Activated T-cell treated with anti-CD3 and anti-CD28 coated beads, Interleukin-2, amount 50 U/mL, for 72 hours (primary cell): Measurements from ENCODE around the gene CIB4. TPM values are rescaled to one million over a fixed set of nuclear protein-coding genes. Genes with fewer than 3 reads are reported as not detected.

Experiments used
- ATAC-seq, 2 donors: fragments of 150-1000 bp; cut with Tn5 transposase; replicated peaks in 1 of 2; 2 replicates each; pipeline ENCODE4 v1.10.0; 2021; ENCODE audit warnings: moderate library complexity in 2 of 2, mild to moderate bottlenecking in 1 of 2
- DNase-seq, 2 donors: peaks; one replicate each; pipeline ENCODE4 v3.0.0; 2021 to 2022; ENCODE audit warnings: mixed read lengths in 1 of 2
- H3K27ac Mint-ChIP-seq: one replicate; pipeline ENCODE4 v1.8.0; 2022; ENCODE audit warnings: mild to moderate bottlenecking, moderate library complexity, mixed read lengths
- H3K27me3 Mint-ChIP-seq: one replicate; pipeline ENCODE4 v1.8.0; 2022; ENCODE audit warnings: low read depth, mixed read lengths
- H3K36me3 Mint-ChIP-seq, 2 donors: one replicate each; pipeline ENCODE4 v1.8.0; 2022; ENCODE audit warnings: mixed read lengths in 2 of 2, mild to moderate bottlenecking in 1 of 2; ENCODE audit not compliant: insufficient read depth in 2 of 2
- H3K4me1 Mint-ChIP-seq: one replicate; pipeline ENCODE4 v1.8.0; 2022; ENCODE audit warnings: low read depth, mixed read lengths
- H3K4me3 Mint-ChIP-seq, 2 donors: one replicate each; pipeline ENCODE4 v1.8.0; 2022; ENCODE audit warnings: mild to moderate bottlenecking in 2 of 2, mixed read lengths in 2 of 2, moderate library complexity in 2 of 2
- H3K9me3 Mint-ChIP-seq, 2 donors: one replicate each; pipeline ENCODE4 v1.8.0; 2022; ENCODE audit warnings: mixed read lengths in 2 of 2
- total RNA-seq, 2 donors: library from RNA; stranded (reverse); gene quantifications; one replicate each; pipeline ENCODE4 v1.2.3, GENCODE V29; 2022

The CIB4 gene
- total RNA-seq, 2 donors from 2014 or later, result not detected

GRCh38 chr2:26552641-26553374 lies 88.4 kb downstream of the CIB4 start:
- no peaks in the 10 kb centered on the region for H3K4me1 Mint-ChIP-seq
- ATAC-seq, result no peak
- no peaks in the 10 kb centered on the region for H3K9me3 Mint-ChIP-seq
- no peak overlapping the region for H3K27ac Mint-ChIP-seq
- no peaks in the 10 kb centered on the region for H3K36me3 Mint-ChIP-seq
- peaks cover 16% of the 10 kb centered on the region for H3K27me3 Mint-ChIP-seq
- no peak overlapping the region for H3K4me3 Mint-ChIP-seq
- no peak for DNase-seq

- no peak overlapping the region for H3K27ac Mint-ChIP-seq
- no peaks in the 10 kb centered on the region for H3K36me3 Mint-ChIP-seq
- H3K4me1 Mint-ChIP-seq, result no peaks in the 10 kb centered on the region
- no peak overlapping the region for H3K4me3 Mint-ChIP-seq
- ATAC-seq (no peak), DNase-seq (no peak)
- H3K27me3 Mint-ChIP-seq, result peaks cover 10% of the 10 kb centered on the region
- no peaks in the 10 kb centered on the region for H3K9me3 Mint-ChIP-seq
These were observed 90.7 kb downstream of the CIB4 start for GRCh38 chr2:26550276-26551015.

GRCh38 chr2:26542676-26543505 lies 98.3 kb downstream of the CIB4 start:
- Mint-ChIP-seq H3K27me3 (peaks cover 18% of the 10 kb centered on the region), H3K4me3 (no peak overlapping the region), H3K4me1 (no peaks in the 10 kb centered on the region), H3K27ac (no peak overlapping the region), H3K36me3 (no peaks in the 10 kb centered on the region), H3K9me3 (no peaks in the 10 kb centered on the region)
- ATAC-seq, result no peak
- no peak for DNase-seq

- H3K27me3 Mint-ChIP-seq, result peaks cover 18% of the 10 kb centered on the region
- H3K36me3 Mint-ChIP-seq, result no peaks in the 10 kb centered on the region
- ATAC-seq (no peak), DNase-seq (no peak)
- no peak overlapping the region for H3K4me3 Mint-ChIP-seq
- H3K27ac Mint-ChIP-seq, result no peak overlapping the region
- H3K4me1 Mint-ChIP-seq, result no peaks in the 10 kb centered on the region
- no peaks in the 10 kb centered on the region for H3K9me3 Mint-ChIP-seq
These were observed 99.0 kb downstream of the CIB4 start for GRCh38 chr2:26542194-26542455.

- H3K27me3 Mint-ChIP-seq, result peaks cover 18% of the 10 kb centered on the region
- no peak for DNase-seq
- ATAC-seq, result no peak
These were observed 99.6 kb downstream of the CIB4 start for GRCh38 chr2:26541401-26542193.

GRCh38 chr2:26540961-26541360 lies 100.2 kb downstream of the CIB4 start:
- no peaks in the 10 kb centered on the region for H3K4me1 Mint-ChIP-seq
- no peak overlapping the region for H3K27ac Mint-ChIP-seq
- no peak for ATAC-seq
- no peak for DNase-seq
- peaks cover 18% of the 10 kb centered on the region for H3K27me3 Mint-ChIP-seq
- H3K4me3 Mint-ChIP-seq, result no peak overlapping the region
- H3K9me3 Mint-ChIP-seq, result no peaks in the 10 kb centered on the region
- H3K36me3 Mint-ChIP-seq, result no peaks in the 10 kb centered on the region

More at GRCh38 chr2:26541401-26542193, 99.6 kb downstream of the CIB4 start:
- Mint-ChIP-seq H3K4me3 (no peak overlapping the region), H3K4me1 (no peaks in the 10 kb centered on the region), H3K9me3 (no peaks in the 10 kb centered on the region), H3K36me3 (no peaks in the 10 kb centered on the region), H3K27ac (no peak overlapping the region)

GRCh38 chr2:26540306-26540705 lies 100.9 kb downstream of the CIB4 start:
- DNase-seq (no peak), ATAC-seq (no peak)
- Mint-ChIP-seq H3K9me3 (no peaks in the 10 kb centered on the region), H3K27me3 (peaks cover 18% of the 10 kb centered on the region), H3K4me1 (no peaks in the 10 kb centered on the region), H3K27ac (no peak overlapping the region), H3K36me3 (no peaks in the 10 kb centered on the region), H3K4me3 (no peak overlapping the region)

- H3K9me3 Mint-ChIP-seq, result no peaks in the 10 kb centered on the region
- ATAC-seq (no peak), DNase-seq (no peak)
- no peaks in the 10 kb centered on the region for H3K4me1 Mint-ChIP-seq
- H3K4me3 Mint-ChIP-seq, result no peak overlapping the region
- H3K27ac Mint-ChIP-seq, result no peak overlapping the region
- no peaks in the 10 kb centered on the region for H3K36me3 Mint-ChIP-seq
- peaks cover 15% of the 10 kb centered on the region for H3K27me3 Mint-ChIP-seq
These were observed 103.2 kb downstream of the CIB4 start for GRCh38 chr2:26537826-26538475.

GRCh38 chr2:26537069-26537825 lies 103.9 kb downstream of the CIB4 start:
- no peak overlapping the region for H3K27ac Mint-ChIP-seq
- no peaks in the 10 kb centered on the region for H3K36me3 Mint-ChIP-seq
- H3K27me3 Mint-ChIP-seq, result peaks cover 8% of the 10 kb centered on the region
- H3K9me3 Mint-ChIP-seq, result no peaks in the 10 kb centered on the region
- H3K4me1 Mint-ChIP-seq, result no peaks in the 10 kb centered on the region
- no peak overlapping the region for H3K4me3 Mint-ChIP-seq
- ATAC-seq (no peak), DNase-seq (no peak)

GRCh38 chr2:26536371-26537068 lies 104.6 kb downstream of the CIB4 start:
- Mint-ChIP-seq H3K9me3 (no peaks in the 10 kb centered on the region), H3K27me3 (peaks cover under 1% of the 10 kb centered on the region), H3K4me1 (no peaks in the 10 kb centered on the region), H3K36me3 (no peaks in the 10 kb centered on the region), H3K4me3 (no peak overlapping the region), H3K27ac (no peak overlapping the region)
- DNase-seq (no peak), ATAC-seq (no peak)

GRCh38 chr2:26535663-26536275 lies 105.4 kb downstream of the CIB4 start:
- Mint-ChIP-seq H3K4me3 (no peak overlapping the region), H3K4me1 (no peaks in the 10 kb centered on the region), H3K27me3 (no peaks in the 10 kb centered on the region), H3K9me3 (no peaks in the 10 kb centered on the region), H3K27ac (no peak overlapping the region), H3K36me3 (no peaks in the 10 kb centered on the region)
- no peak for ATAC-seq
- DNase-seq, result no peak
